ENCODE results near the gene STUM. TPM values are rescaled to one million over a fixed set of nuclear protein-coding genes. Genes with fewer than 3 reads are reported as not detected.

Gene STUM
- polyA plus RNA-seq, 1 donor (not counting 4 experiments of a cell fraction or from before 2014, with no cell fraction given), result 0.01 TPM

DNA sequence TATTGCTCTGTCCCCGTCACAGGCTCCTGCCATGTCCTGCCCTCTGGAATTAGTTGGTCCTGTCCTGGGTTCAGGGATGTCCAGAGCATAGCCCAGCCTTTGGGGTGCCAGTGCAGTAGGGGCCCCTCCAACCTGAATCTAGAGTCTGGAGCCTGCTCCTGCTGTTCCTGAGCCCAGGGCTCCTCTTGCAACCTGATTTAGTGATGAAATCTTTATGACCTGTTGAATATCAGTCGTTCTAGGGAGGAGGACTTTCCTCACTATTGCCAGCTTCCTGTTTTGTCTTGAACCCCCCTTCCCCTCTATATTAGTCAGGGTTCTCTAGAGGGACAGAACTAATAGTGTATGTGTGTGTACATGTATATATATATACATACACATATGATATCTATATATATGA, 42.5 kb upstream of the STUM start:
- Histone ChIP-seq H2AFZ (ENCODE audit: control insufficient read depth, low read length) (no peak overlapping the region), H3K4me2 (ENCODE audit: control insufficient read depth, extremely low read depth, insufficient read depth, low read depth, low read length) (no peak overlapping the region), H3K9me3 (ENCODE audit: control insufficient read depth, low read depth, low read length) (no peaks in the 10 kb centered on the region), H3K9me1 (ENCODE audit: control insufficient read depth, extremely low read depth, insufficient read depth, low read length) (no peaks in the 10 kb centered on the region), H3K79me2 (ENCODE audit: control insufficient read depth, insufficient read depth, low read length) (no peaks in the 10 kb centered on the region), H3K36me3 (ENCODE audit: control insufficient read depth in 2 of 2, extremely low read depth in 1 of 2, insufficient read depth in 2 of 2, low read length in 2 of 2) (no peaks in the 10 kb centered on the region), H4K20me1 (ENCODE audit: control insufficient read depth, extremely low read depth, insufficient read depth, low read length) (no peaks in the 10 kb centered on the region), H3K4me1 (ENCODE audit: control insufficient read depth, extremely low read depth, insufficient read depth, low read length) (no peaks in the 10 kb centered on the region), H3K9ac (ENCODE audit: control insufficient read depth, extremely low read depth, insufficient read depth, low read length) (no peak overlapping the region), H3K4me3 (ENCODE audit: control insufficient read depth in 2 of 3, extremely low read depth in 1 of 3, insufficient read depth in 2 of 3, low read depth in 1 of 3, low read length in 3 of 3) (no peak overlapping the region), H3K27me3 (ENCODE audit: control insufficient read depth, extremely low read depth, insufficient read depth, low read length) (peaks cover 15% of the 10 kb centered on the region), H3K27ac (ENCODE audit: control insufficient read depth, insufficient read depth, low read length) (no peak overlapping the region)
- dilution Hi-C loops (cut with MboI; ENCODE audit: extremely low pct_ligation_motif_present, low sequenced_read_pairs), result no loop called here
- no peak for TF ChIP-seq EZH2 (IDR thresholded peaks at IDR 0.05; ENCODE audit: low read length)
- TF ChIP-seq, protein P1, sequence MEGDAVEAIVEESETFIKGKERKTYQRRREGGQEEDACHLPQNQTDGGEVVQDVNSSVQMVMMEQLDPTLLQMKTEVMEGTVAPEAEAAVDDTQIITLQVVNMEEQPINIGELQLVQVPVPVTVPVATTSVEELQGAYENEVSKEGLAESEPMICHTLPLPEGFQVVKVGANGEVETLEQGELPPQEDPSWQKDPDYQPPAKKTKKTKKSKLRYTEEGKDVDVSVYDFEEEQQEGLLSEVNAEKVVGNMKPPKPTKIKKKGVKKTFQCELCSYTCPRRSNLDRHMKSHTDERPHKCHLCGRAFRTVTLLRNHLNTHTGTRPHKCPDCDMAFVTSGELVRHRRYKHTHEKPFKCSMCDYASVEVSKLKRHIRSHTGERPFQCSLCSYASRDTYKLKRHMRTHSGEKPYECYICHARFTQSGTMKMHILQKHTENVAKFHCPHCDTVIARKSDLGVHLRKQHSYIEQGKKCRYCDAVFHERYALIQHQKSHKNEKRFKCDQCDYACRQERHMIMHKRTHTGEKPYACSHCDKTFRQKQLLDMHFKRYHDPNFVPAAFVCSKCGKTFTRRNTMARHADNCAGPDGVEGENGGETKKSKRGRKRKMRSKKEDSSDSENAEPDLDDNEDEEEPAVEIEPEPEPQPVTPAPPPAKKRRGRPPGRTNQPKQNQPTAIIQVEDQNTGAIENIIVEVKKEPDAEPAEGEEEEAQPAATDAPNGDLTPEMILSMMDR (optimal IDR thresholded peaks at IDR 0.05 in 1 of 3, IDR thresholded peaks at IDR 0.05 in 1 of 3, conservative IDR thresholded peaks at IDR 0.05 in 1 of 3; ENCODE audit: extremely low read depth in 1 of 3, insufficient read depth in 2 of 3, low read length in 3 of 3), result no peak
- FAIRE-seq (no peak), DNase-seq (ENCODE audit: low read depth, low spot score) (no peak)

DNA sequence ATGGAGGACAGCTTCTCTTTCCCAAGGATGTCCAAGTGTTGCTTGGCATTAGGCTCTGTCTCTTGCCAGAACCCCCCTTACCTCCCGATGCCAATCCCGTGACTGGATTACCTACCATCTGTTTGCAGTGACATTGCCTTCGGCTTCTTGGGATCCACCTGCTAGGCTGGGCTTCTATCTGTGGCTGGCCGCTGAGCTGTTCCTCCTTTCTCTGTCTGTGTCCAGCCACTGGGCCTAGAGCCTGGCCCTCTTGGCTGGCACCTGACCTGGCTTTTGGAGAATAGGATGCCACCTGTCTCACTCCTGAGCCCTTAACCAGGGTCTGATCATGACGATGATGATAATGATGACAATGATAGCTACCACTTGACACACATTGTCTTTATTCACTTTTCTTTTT, 41.6 kb upstream of the STUM start:
- Histone ChIP-seq H3K9ac (ENCODE audit: control insufficient read depth, extremely low read depth, insufficient read depth, low read length) (no peak overlapping the region), H3K27ac (ENCODE audit: control insufficient read depth, insufficient read depth, low read length) (no peak overlapping the region), H3K4me3 (ENCODE audit: control insufficient read depth in 2 of 3, extremely low read depth in 1 of 3, insufficient read depth in 2 of 3, low read depth in 1 of 3, low read length in 3 of 3) (no peak overlapping the region), H4K20me1 (ENCODE audit: control insufficient read depth, extremely low read depth, insufficient read depth, low read length) (no peaks in the 10 kb centered on the region), H3K9me3 (ENCODE audit: control insufficient read depth, low read depth, low read length) (peaks cover 2% of the 10 kb centered on the region), H3K79me2 (ENCODE audit: control insufficient read depth, insufficient read depth, low read length) (no peaks in the 10 kb centered on the region), H3K9me1 (ENCODE audit: control insufficient read depth, extremely low read depth, insufficient read depth, low read length) (no peaks in the 10 kb centered on the region), H3K4me1 (ENCODE audit: control insufficient read depth, extremely low read depth, insufficient read depth, low read length) (no peaks in the 10 kb centered on the region), H2AFZ (ENCODE audit: control insufficient read depth, low read length) (no peak overlapping the region), H3K36me3 (ENCODE audit: control insufficient read depth in 2 of 2, extremely low read depth in 1 of 2, insufficient read depth in 2 of 2, low read length in 2 of 2) (no peaks in the 10 kb centered on the region), H3K4me2 (ENCODE audit: control insufficient read depth, extremely low read depth, insufficient read depth, low read depth, low read length) (no peak overlapping the region), H3K27me3 (ENCODE audit: control insufficient read depth, extremely low read depth, insufficient read depth, low read length) (peaks cover 15% of the 10 kb centered on the region)
- FAIRE-seq (no peak), DNase-seq (ENCODE audit: low read depth, low spot score) (no peak)
- dilution Hi-C loops (cut with MboI; ENCODE audit: extremely low pct_ligation_motif_present, low sequenced_read_pairs), result no loop called here
- TF ChIP-seq EZH2 (IDR thresholded peaks at IDR 0.05; ENCODE audit: low read length), result no peak
- TF ChIP-seq, protein P1 (optimal IDR thresholded peaks at IDR 0.05 in 1 of 3, IDR thresholded peaks at IDR 0.05 in 1 of 3, conservative IDR thresholded peaks at IDR 0.05 in 1 of 3; ENCODE audit: extremely low read depth in 1 of 3, insufficient read depth in 2 of 3, low read length in 3 of 3), result no peak

Data from keratinocyte (primary cell).